Non-pigmented ciliary epithelial cell (primary cell): ENCODE measurements around the gene TTLL12.

Experiments
- DNase-seq: peaks from one replicate; pipeline ENCODE4 v3.0.0-alpha.2; 2010; ENCODE audit warnings: low read depth

The TTLL12 gene

GRCh38 chr22:43128116-43128515 is 58.8 kb downstream of the TTLL12 start:
- DNase-seq, result no peak

- DNase-seq, result no peak
These were observed 59.6 kb downstream of the TTLL12 start for GRCh38 chr22:43127166-43127908.

DNA sequence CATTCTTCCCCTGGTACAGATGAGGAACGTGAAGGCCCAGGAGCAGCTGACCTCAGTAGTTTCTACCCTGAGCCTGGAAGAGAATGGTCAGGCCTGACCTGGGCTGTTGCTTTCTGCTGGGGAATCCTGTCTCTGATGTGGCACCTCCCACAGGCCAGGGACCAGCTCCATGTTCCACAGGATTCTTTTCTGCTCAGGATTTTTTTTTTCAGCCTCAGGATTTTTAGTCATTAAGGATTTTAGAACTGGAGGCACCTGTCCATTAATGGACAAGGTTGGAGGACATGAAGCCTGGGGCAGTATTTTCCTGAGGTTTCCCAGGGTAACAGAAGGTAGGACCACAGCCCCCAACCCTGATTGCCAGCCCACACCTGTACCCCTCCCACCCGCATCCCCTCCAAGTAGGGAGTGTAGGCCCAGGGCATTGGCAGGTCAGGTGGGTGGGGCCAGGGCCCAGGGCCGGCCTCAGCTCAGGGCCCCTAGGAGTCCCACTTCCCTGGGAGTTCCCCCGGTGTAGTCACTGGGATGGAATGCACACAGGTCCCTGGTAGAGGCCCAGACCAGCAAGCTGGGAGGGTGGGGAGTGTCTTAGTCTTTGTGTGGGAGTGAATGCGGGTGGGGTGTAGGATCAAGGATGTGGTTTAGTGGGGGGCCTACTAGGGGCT is 60.3 kb downstream of the TTLL12 start:
- DNase-seq, result peak; percentile 65

GRCh38 chr22:43118953-43119458 is 67.9 kb downstream of the TTLL12 start:
- DNase-seq, result no peak

DNA sequence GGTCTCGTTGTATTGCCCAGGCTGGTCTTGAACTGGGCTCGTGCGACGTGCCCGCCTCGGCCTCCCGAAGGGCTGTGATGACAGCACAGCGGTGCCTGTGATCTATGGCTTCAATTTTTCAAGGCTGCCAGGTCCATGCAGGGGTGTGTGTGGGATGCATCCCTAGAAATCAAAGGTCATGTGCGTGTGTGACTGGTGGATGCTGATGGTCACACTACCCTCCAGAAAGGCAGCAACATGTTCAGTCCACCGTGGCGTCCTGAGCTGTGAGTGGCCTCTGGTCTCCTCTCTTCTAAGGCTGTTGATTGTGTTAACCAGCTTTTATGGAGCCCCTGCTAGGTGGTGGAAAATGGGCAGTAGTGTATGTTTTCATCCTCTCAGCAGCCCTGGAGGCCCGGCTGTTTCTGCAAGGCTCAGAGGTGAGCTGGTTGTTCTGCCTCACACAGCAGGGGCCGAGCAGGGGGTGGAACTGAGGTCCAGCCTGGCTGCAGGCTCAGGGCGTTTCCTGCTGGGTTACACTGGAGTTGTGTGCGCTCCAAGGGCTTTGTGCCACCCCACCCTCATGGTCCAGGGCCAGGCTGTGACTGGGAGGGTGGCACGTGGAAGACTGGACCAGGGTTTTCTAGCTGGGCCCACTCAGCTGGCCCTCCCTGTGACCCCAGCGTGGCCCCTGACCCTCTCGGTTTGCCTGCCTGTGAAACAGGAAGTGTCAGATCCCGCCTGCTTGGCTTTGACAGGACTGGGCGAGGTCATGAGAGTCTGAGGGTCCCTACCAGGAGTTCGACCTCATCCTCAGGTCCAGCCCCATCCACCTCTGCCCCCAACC is 68.7 kb downstream of the TTLL12 start:
- no peak for DNase-seq

GRCh38 chr22:43116932-43117331 is 70.0 kb downstream of the TTLL12 start:
- DNase-seq, result no peak
